CD4-positive, alpha-beta T cell treated with Interleukin-6 for 4 hours (primary cell): Measurements from ENCODE around the gene GPAM.
"Not testable (repeated sequence)": the region's sequence is repeated elsewhere in the genome, so short reads cannot be mapped to it uniquely, and the experiment has no call there.

Experiments used
- DNase-seq: peaks from one replicate; pipeline ENCODE4 v3.0.0-alpha.2; 2020; ENCODE audit warnings: mixed read lengths

GPAM gene

GRCh38 chr10:112183329-112184051 lies at the start of gene GPAM:
TSS of gene GPAM (minus strand) at chr10:112183765. CDS start at chr10:112181784, 1,981 bp downstream.
- peak; percentile 96 for DNase-seq

- DNase-seq = no peak
Observed at GRCh38 chr10:112232670-112233069, 49.1 kb upstream of the GPAM start.

DNA sequence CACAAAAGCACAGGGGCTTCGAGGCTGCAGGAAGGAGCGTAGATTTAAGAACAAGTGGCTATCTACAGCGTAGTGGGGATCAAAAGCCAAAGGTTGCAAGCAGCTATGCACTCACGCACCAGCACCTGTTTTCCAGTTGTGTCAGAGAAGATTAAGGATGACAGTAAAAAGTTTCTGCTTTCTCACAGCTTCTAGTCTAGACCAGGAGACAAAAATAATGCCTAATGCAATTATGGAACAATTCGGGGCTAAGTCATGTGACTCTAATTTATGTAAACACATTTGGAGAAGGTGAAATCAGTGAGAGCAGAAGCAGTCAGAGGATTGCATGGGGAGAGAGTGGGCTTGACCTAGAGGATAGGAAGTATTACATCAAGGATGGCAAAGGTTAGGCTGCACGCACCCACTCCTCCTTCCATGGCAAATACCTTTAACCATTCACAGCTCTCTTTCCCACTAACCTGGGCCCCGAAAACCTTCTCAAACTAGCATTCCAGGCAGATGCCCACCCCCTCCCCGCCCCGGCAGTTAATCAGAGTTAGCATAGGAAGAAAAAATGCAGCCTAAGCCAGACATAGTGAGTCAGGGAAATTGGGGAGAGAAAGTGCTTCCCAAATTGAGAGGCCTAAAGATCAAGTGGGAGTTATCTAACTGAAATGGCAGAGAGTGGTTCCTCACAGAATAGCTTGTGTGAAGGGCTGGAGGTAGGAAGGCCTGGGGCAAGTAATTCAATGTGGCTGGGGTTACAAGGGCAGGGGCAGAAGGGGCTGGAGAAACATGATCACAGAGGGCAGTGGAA lies 48.2 kb upstream of the GPAM start:
- no peak for DNase-seq

- DNase-seq = no peak
Observed at GRCh38 chr10:112230325-112230988, 46.9 kb upstream of the GPAM start.

DNA sequence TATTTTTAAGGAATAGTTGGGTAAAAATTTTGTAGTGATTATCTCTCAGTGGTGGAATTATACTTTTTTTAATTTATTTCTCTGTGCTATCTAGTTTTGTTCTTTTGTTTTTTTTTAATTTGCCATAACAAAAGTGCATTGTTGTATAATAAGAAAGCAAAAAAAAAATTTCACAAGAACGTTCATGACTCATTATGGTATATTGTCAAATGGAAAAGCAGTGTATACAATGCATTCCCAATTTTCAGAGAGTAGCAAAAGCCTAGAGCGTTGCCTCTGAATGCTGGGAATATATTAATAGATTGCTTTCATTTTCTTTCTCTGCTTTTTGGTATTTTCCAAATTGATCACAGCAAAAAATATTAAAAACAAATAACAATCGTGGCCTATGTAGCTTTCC lies 46.3 kb upstream of the GPAM start:
- DNase-seq = no peak

DNA sequence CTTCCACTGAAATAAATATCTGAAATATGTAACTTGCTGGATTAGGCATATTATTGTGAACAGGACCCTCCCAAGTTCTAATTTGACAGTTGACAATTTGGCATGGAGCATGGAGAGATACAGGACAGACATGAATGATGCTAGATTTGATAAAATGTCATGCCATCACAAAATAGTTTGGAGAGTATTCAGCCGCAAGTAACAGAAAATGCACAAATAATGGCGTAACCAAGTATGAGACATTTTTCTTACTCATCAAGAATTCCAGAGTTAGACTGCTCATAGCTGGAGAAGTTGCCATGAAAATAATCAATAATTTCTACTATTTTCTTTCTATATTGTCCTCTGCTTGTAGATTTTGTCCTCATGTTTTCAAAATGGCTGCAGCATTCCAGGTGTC lies 45.5 kb upstream of the GPAM start:
- no peak for DNase-seq

DNA sequence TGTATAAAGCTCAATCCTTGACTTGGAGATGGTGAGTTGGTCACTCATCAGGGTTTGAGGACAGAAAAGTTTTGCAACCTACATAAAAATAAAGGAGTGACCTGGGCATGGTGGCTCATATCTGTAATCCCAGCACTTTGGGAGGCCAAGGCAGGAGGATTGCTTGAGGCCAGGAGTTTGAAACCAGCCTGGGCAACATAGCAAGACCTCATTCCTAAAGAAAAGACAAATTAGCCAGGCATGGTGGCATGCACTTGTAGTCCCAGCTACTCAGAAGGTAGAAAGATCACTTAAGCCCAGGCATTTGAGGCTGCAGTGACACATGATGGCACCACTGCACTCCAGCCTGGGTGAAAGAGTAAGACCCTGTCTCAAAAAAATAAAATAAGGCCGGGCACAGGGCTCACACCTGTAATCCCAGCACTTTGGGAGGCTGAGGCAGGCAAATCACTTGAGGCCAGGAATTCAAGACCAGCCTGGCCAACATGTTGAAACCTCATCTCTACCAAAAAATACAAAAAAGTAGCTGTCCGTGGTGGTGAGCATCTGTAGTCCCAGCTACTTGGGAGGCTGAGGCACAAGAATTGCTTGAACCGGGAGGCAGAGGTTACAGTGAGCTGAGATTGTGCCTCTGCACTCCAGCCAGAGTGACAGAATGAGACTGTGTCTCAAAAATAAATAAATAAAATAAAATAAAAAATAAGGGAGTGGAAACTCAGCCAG lies 45.0 kb upstream of the GPAM start:
- DNase-seq = not testable (repeated sequence)

- DNase-seq = no peak
Observed at GRCh38 chr10:112227331-112227987, 43.9 kb upstream of the GPAM start.

- no peak for DNase-seq
Observed at GRCh38 chr10:112226439-112227248, 43.1 kb upstream of the GPAM start.

GRCh38 chr10:112225771-112226438 lies 42.3 kb upstream of the GPAM start:
- DNase-seq = no peak

DNA sequence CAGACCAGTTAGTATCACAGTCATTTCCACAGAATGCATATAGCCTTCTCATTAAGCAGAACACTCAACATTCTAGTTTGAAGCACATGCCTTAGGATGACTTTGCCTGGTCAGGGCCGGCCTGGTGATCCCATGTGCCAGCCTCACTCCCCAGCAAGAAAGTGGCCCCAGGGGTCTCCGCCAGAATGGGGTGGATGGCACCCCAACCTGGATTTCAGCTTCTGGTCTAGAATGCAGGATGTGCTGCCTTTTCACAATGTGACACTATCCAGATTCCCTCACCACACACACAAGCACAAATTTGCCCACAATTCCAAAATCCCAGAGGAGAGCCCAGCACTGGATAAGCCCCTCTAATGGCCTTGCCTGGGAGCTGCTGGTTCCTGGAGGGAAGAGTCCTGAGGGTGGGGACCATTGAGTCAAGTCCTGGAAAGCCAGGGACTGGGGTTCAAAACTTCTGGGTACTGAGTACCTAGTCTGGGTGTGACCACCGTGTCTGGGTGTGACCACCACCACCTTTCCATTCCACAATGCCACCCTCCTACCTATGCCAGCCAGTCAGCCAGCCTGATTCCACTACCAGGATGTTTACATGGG lies 41.5 kb upstream of the GPAM start:
- no peak for DNase-seq

DNA sequence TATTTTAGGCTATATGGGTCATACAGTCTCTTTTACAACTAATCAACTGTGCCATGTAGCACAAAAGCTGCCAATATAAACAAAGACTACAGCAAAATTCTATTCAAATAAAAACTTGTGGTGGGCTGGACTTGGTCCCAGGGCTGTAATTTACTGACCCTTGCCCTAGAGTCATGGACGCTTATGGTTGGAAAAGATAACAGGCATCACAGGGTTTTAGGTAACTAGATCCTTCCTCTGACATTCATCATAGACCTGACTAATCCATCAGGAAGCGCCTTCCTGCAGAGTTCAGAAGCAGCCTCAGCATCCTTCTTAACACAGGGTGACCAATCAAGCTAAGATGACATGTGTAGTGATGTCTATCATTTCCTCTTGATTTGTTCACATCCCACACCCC lies 40.2 kb upstream of the GPAM start:
- DNase-seq = no peak

- DNase-seq = no peak
Observed at GRCh38 chr10:112222799-112223198, 39.2 kb upstream of the GPAM start.

- no peak for DNase-seq
Observed at GRCh38 chr10:112221545-112221944, 38.0 kb upstream of the GPAM start.

GRCh38 chr10:112218960-112219359 lies 35.4 kb upstream of the GPAM start:
- no peak for DNase-seq

GRCh38 chr10:112218036-112218390 lies 34.4 kb upstream of the GPAM start:
- DNase-seq = no peak

DNA sequence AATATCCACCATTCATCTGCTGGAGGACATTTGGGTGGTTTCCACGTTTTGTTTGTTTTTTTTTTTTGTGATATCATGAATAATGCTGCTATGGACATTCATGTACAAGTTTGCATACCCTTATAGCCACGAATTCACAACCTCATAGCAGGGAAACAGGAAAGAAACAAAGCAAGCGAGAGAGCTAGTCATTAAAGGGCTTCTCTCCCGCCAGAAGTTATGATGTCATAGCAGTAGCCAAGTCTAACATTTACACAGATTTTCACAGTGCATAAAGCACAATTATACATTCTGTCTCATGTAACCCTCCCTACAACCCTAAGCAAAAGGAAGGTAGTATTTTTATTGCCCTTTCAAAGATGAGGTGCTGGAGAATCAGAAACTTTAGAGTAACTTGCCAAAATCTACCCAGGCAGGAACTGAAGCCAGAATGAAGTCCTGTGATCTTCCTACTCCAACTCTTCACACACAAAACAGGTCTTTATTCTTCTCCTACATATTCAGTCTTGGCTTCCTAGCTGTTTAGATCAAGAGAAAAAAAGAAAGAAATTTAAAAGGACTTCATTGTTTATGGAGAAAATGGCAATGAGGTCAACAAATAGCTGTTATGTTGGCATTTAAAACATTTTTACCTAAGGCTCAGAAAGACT lies 33.9 kb upstream of the GPAM start:
- no peak for DNase-seq

DNA sequence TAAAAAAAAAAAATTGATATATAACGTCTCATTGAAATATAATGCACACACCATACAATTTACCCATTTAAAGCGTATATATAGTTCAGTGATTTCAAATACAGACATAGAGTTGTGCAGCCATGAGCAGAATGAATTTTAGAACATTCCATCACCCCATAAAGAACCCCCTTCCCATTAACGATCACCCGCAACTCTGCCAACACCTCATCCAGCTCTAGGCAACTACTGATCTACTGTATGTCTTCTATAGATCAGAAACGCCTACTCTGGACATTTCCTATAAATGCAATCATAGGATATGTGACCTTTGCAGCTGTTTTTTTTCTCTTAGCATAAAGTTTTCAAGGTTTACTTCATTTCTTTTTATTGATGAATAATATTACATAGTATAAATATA lies 33.4 kb upstream of the GPAM start:
- DNase-seq = no peak

GRCh38 chr10:112216151-112216550 lies 32.6 kb upstream of the GPAM start:
- DNase-seq = no peak

GRCh38 chr10:112215342-112215774 lies 31.8 kb upstream of the GPAM start:
- DNase-seq = no peak
